Adrenal gland (tissue), 12 donors: ENCODE data around the gene IRF8. TPM values are rescaled to one million over a fixed set of nuclear protein-coding genes. Genes with fewer than 3 reads are reported as not detected.
A peak's percentile ranks its signal among the peaks of the same experiment; 100 is the strongest.

Experiments used
- DNase-seq, 7 donors: peaks; one replicate each; pipeline ENCODE4 v3.0.0-alpha.2; 2019 to 2020
- H3K27ac ChIP-seq, 5 donors: fragments of 200-600 bp; sonication (generic) in 4 of 5; 1 replicate in 3 of 5; 2 replicates in 2 of 5; pipeline versions ENCODE4 v1.5.1 to v1.8.0; 2016 to 2020; ENCODE audit warnings: mild to moderate bottlenecking in 1 of 5
- H3K27me3 ChIP-seq: fragments of 200-600 bp; 2 replicates; pipeline ENCODE4 v1.8.0; 2021
- H3K36me3 ChIP-seq, 2 donors: fragments of 200-600 bp; replicated peaks in 1 of 2; 1 replicate in 1 of 2; 2 replicates in 1 of 2; pipeline versions ENCODE4 v1.5.1 to v1.8.0; 2018 to 2022
- H3K4me1 ChIP-seq, 2 donors: fragments of 200-600 bp; replicated peaks in 1 of 2; 1 replicate in 1 of 2; 2 replicates in 1 of 2; pipeline versions ENCODE4 v1.5.1 to v1.8.0; 2018 to 2021
- H3K4me3 ChIP-seq, 4 donors: fragments of 200-600 bp; sonication (generic) in 3 of 4; one replicate each; pipeline ENCODE4 v1.5.1; 2016 to 2018
- H3K9me3 ChIP-seq, 3 donors: fragments of 200-600 bp; sonication (generic) in 1 of 3; replicated peaks in 1 of 3; 1 replicate in 2 of 3; 2 replicates in 1 of 3; pipeline versions ENCODE4 v1.5.1 to v1.8.0; 2016 to 2021
- CTCF ChIP-seq, 6 experiments: fragments of 450-650 bp in 4 of 6; fragments of 200-600 bp in 2 of 6; sonication (generic) in 1 of 6; IDR thresholded peaks; 1 replicate in 5 of 6; 2 replicates in 1 of 6; pipeline versions ENCODE4 v1.5.1 to v1.8.0; 2016 to 2021; ENCODE audit warnings: antibody characterized with exemption in 6 of 6, mild to moderate bottlenecking in 2 of 6, moderate library complexity in 1 of 6
- POLR2A ChIP-seq, 2 donors: fragments of 450-650 bp; IDR thresholded peaks; one replicate each; pipeline ENCODE4 v1.6.1; 2017; ENCODE audit warnings: antibody characterized with exemption in 2 of 2, mild to moderate bottlenecking in 2 of 2, moderate library complexity in 1 of 2
- WGBS, 4 donors: extraction: QIAGEN DNeasy Blood & Tissue Kit in 2 of 4; methylation state at CpG; one replicate each; pipeline versions ENCODE4 v1.1.5 to v1.1.7; 2013 to 2017; 5-methylcytosine and 5-hydroxymethylcytosine counted together
- intact Hi-C, 2 donors: fragments of 100-400 bp; cut with DNase I; formaldehyde crosslinking; loops; one replicate each; pipeline versions ENCODE4 v1.14.1 to v1.15.0; 2022 to 2023
- polyA plus RNA-seq, 3 donors: library from polyadenylated mRNA; stranded (reverse); fragments of 200-250 nt in 2 of 3; fragments of 350-450 nt in 1 of 3; fragmentation: Illumina TruSeq in 1 of 3; extraction: RNeasy Lipid Tissue Mini Kit (QIAGEN cat#74804) in 1 of 3; gene quantifications; one replicate each; pipeline ENCODE4 v1.2.3, GENCODE V29; 2013 to 2014
- total RNA-seq, 9 donors: library from RNA; depleted of rRNA in 4 of 9; stranded (reverse); fragments of >200 nt in 4 of 9; fragments of 120-200 nt in 1 of 9; fragmentation: NEBNext Ultra II Directional in 1 of 9; extraction: Animal tissue kit (Norgen Biotek cat#: 25700) in 1 of 9; gene quantifications; one replicate each; pipeline versions ENCODE4 v1.1.0 to v1.2.4, GENCODE V29; 2013 to 2023
- donor health status: healthy with polysubstance abuse.
- donor health status: Bipolar disorder and iron deficiency.
- donor health status: DM: yes; HTN: yes; CAD: no.
- donor health status: DM: no; HTN: no; CAD: no.
- donor health status: DM: no; HTN: no; CAD: no.
- donor health status: DM: yes; HTN: yes; CAD: no.

The IRF8 gene
- total and polyA plus RNA-seq, 12 donors = 3.4 to 40.1 (median 16.3) TPM

- no peak for TF ChIP-seq POLR2A (IDR thresholded peaks at IDR 0.05)
- no peak for TF ChIP-seq CTCF (IDR thresholded peaks at IDR 0.05)
- intact Hi-C loops = no loop called here
- H3K4me1 ChIP-seq = no peaks in the 10 kb centered on the region
- H3K4me3 ChIP-seq = no peak overlapping the region
- no peaks in the 10 kb centered on the region for H3K9me3 ChIP-seq
- H3K27ac ChIP-seq = peak overlapping the region in 2 of 5 donors; percentile 34 to 78
- WGBS, 4 donors = 51 to 61% (median 58%) methylated on average over 22 to 24 of the region's 24 CpGs
- DNase-seq = peak in 2 of 7 donors; percentile 31 to 34
- no peaks in the 10 kb centered on the region for H3K27me3 ChIP-seq
- peaks cover 0 to 9% of the 10 kb centered on the region in 2 donors for H3K36me3 ChIP-seq
Measured at GRCh38 chr16:85923153-85924021, 24.4 kb downstream of the IRF8 start.

- peaks cover 0 to 3% of the 10 kb centered on the region in 2 donors for H3K36me3 ChIP-seq
- H3K27me3 ChIP-seq = no peaks in the 10 kb centered on the region
- peak overlapping the region in 1 of 5 donors; percentile 51 for H3K27ac ChIP-seq
- TF ChIP-seq CTCF (IDR thresholded peaks at IDR 0.05) (no peak), POLR2A (IDR thresholded peaks at IDR 0.05) (no peak)
- no peak for DNase-seq
- H3K4me3 ChIP-seq = no peak overlapping the region
- no peaks in the 10 kb centered on the region for H3K4me1 ChIP-seq
- H3K9me3 ChIP-seq = no peaks in the 10 kb centered on the region
- intact Hi-C loops = no loop called here
- WGBS, 4 donors = 47 to 62% (median 57%) methylated on average over 3 of the region's 3 CpGs
Measured at GRCh38 chr16:85924675-85925074, 25.7 kb downstream of the IRF8 start.

GRCh38 chr16:85926370-85926769 is 27.4 kb downstream of the IRF8 start:
- intact Hi-C loops = no loop called here
- Histone ChIP-seq H3K27me3 (no peaks in the 10 kb centered on the region), H3K27ac (no peak overlapping the region), H3K4me1 (no peaks in the 10 kb centered on the region), H3K4me3 (no peak overlapping the region), H3K36me3 (no peaks in the 10 kb centered on the region), H3K9me3 (no peaks in the 10 kb centered on the region)
- DNase-seq = no peak
- WGBS, 4 donors = 70 to 77% (median 75%) methylated on average over 7 to 8 of the region's 8 CpGs
- TF ChIP-seq CTCF (IDR thresholded peaks at IDR 0.05) (no peak), POLR2A (IDR thresholded peaks at IDR 0.05) (no peak)

GRCh38 chr16:85927371-85927770 is 28.4 kb downstream of the IRF8 start:
- intact Hi-C loops = no loop called here

More at GRCh38 chr16:85927371-85927770, 28.4 kb downstream of the IRF8 start:
- DNase-seq = no peak
- Histone ChIP-seq H3K36me3 (no peaks in the 10 kb centered on the region), H3K9me3 (no peaks in the 10 kb centered on the region), H3K4me1 (no peaks in the 10 kb centered on the region), H3K4me3 (no peak overlapping the region), H3K27me3 (no peaks in the 10 kb centered on the region), H3K27ac (peak overlapping the region in 1 of 5 donors; percentile 53)
- no peak for TF ChIP-seq POLR2A (IDR thresholded peaks at IDR 0.05)
- TF ChIP-seq CTCF (IDR thresholded peaks at IDR 0.05) = no peak
- WGBS, 4 donors = 55 to 63% (median 60%) methylated on average over 16 of the region's 16 CpGs
